ENCODE data around the gene SPTBN1.

DNA sequence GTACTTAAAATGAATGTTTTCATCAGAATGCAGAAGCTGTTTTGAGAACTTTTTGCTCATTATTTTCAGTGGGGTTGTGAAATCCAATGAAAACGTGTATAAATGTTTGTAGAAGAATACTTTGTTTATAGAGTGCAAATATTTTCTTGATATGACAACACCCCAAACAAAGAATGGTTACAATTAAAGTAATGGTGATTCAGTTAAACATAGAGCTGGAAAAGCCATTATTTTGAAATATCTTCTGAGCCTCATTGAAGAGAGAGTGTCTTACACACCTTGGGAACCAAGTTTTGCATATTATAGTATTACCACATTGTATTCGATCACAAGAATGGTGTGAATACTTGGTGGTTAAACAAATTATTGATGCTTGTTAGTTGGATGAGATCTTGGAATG lies 48.7 kb downstream of the SPTBN1 start:
- TF ChIP-seq, protein P1, sequence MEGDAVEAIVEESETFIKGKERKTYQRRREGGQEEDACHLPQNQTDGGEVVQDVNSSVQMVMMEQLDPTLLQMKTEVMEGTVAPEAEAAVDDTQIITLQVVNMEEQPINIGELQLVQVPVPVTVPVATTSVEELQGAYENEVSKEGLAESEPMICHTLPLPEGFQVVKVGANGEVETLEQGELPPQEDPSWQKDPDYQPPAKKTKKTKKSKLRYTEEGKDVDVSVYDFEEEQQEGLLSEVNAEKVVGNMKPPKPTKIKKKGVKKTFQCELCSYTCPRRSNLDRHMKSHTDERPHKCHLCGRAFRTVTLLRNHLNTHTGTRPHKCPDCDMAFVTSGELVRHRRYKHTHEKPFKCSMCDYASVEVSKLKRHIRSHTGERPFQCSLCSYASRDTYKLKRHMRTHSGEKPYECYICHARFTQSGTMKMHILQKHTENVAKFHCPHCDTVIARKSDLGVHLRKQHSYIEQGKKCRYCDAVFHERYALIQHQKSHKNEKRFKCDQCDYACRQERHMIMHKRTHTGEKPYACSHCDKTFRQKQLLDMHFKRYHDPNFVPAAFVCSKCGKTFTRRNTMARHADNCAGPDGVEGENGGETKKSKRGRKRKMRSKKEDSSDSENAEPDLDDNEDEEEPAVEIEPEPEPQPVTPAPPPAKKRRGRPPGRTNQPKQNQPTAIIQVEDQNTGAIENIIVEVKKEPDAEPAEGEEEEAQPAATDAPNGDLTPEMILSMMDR (IDR thresholded peaks at IDR 0.05) = no peak
- TF ChIP-seq POLR2A (IDR thresholded peaks at IDR 0.05) = no peak
